Urothelium cell line (cell line): ENCODE results near the gene S100Z.
"Not testable (repeated sequence)": the region's sequence is repeated elsewhere in the genome, so short reads cannot be mapped to it uniquely, and the experiment has no call there.

Experiments used
- DNase-seq: peaks from one replicate; pipeline ENCODE4 v3.0.0; 2011; ENCODE audit warnings: low spot score, mixed read lengths
- FAIRE-seq: peaks from 2 replicates; lab custom pipeline; 2011; peaks lifted over from hg19 to GRCh38; lab: Jason Lieb, UNC

The S100Z gene

DNA sequence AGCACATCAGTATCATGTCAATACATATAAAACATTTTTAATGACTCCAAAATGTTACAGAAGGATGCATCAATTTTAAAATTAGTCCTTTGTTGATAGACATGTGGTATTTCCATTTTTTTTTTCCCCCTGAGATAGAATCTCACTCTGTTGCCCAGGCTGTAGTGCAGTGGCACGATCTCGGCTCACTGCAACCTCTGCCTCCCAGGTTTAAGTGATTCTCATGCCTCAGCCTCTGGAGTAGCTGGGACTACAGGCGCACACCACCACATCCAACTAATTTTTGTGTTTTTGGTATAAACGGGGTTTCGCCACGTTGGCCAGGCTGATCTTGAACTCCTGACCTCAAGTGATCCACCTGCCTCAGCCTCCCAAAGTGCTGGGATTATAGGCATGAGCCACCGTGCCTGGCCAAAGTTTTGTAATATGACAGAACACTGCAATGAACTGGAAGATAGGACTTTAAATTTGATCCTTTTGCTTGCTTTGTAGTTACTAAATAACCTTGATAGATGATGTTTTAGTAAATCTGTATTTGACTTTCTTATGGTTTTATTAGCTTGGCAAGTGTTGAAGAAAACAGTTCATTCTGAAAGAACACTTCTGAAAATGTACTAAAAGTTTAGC lies 27.6 kb upstream of the S100Z start:
- DNase-seq, FAIRE-seq: not testable (repeated sequence)

DNA sequence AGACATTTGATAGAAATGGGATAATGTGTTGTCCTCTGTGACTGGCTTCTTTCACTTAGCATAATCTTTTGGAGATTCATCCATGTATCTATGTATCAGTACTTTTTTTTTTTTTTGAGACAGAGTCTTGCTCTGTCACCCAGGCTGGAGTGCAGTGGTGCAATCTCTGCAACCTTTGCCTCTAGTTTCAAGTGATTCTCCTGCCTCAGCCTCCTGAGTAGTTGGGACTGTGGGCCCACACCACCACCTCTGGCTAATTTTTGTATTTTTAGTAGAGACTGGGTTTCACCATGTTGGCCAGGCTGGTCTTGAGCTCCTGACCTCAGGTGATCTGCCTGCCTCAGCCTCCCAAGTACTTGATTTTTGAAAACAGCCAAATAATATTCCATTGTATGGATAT lies 23.4 kb upstream of the S100Z start:
- FAIRE-seq, DNase-seq: not testable (repeated sequence)

DNA sequence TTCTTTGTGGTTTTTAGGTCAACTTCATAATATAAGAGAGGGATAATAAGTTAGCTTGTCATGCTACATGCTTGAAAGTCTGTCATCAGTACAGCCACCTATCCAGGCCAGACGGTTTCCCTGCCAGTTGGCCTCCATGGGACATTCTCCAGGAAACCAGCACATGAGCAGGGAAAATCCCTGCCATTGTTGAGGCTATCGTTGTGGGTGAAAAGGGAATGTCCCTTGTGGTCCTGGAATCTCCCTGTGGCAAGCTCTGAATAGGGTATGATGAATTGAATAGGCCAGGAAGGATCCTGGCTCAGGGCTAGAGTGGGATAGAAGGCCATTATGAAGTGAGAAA lies 18.7 kb upstream of the S100Z start:
- FAIRE-seq (no peak), DNase-seq (peak; percentile 43)

DNA sequence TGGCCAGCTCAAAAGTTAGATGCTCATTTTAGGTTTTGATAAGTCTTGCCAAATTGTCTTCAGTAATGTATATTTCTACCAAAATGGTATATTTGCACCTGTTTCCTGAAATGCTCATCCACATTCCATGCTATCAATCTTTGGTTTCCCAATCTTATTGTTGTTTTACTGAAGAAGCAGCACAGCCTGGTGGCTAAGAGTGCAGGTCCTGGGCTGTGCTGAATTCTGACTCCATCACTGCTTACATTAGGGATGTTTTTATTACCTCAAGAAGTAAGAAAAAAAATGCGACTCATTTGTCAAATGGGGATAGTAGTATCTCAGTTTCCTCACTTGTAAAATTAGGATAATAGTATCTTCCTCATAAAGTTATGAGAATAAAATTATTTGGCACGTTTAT lies 13.6 kb upstream of the S100Z start:
- FAIRE-seq, result no peak
- DNase-seq, result no peak

DNA sequence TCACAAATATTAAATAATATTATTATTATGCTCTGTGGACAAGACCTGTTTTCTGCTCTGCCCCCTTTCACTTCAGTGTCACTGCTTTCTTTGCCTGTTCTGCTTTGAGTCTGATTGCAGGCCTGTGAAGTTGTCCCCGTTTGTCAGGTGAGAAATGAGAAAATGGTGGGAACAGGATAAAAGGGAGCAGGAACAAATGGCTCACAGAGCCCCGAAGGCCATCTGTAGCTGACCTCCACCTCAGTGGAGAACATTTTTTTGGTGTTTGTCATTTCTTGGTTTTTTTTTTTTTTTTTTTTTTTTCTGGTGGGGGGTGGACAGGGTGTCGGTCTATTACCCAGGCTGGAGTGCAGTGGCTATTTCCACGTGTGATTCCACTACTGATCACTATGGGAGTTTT lies 13.2 kb upstream of the S100Z start:
- FAIRE-seq, result no peak
- no peak for DNase-seq

DNA sequence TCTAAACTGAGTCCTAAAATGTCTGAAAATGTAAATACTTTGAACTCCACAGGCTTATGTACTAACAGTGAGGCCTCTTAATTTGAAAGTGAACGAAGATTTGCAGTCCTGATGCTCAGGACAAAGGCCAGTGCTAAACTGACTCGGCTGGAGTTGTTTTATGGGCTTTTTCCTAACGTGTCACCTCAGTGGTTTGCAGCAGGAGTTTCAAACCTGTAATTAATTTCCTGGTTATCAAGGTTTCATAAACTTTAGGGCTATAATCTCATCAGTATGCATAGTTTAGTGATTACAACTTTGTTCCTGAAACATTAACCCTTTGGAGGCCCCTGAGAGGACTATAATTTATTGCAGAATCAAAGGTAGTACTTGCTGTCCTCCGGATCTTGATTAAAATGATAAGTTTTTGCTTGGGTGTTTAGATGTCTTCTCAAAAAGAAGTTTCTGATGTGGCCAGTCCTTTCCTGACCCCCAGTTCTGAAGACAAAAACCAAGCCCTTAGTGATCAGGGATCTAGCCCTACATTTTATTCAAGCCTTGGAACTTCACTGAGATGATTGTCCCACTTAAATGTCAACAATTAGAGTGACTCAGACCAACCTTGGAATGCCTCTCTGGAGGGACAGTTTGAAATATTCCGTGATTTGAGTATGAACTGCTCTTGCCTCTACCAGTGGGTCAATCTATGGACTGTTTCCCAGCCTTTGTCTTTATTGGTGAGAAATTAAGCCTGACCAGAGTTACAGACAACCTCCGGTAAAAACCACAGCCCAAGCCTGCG lies 11.1 kb upstream of the S100Z start:
- peak; percentile 36 for DNase-seq
- FAIRE-seq, result no peak

DNA sequence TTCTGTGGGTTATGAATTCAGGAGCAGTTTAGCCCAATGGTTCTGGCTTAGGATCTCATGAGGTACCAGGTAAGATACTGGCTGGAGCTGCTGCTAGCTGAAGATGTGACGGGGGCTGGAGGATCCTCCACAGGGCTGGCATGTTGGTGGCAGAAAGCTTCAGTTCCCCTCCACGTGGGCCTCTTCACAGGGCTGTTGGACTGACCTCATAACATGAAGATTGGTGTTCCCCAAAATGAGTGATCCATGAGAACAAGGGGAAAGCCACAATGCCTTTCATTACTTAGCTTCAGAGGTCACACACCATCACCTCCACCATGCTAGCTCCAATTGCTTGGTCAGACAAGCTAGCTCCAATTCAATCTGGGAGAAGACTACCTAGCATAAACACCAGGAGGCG lies 8.5 kb upstream of the S100Z start:
- FAIRE-seq (no peak), DNase-seq (no peak)

DNA sequence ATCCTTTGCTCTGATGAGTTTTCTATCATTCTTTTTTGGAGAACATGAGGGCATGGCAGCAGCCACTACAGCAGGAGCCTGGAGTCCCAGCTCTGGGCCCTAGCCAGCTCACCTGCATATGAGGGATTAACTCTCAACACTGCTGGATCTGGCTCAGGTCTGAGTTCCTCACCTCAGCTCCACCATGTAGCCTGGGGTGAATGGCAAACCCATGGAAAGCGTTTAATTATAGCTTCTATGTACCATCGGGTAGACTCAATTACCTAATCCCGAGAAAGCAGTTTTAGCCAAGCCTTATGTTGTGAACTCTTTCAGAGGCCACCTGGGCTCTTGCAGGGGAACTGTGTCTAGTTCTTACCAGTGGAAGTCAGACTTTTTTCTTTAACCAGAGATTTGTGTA lies 3.9 kb upstream of the S100Z start:
- DNase-seq (no peak), FAIRE-seq (no peak)

DNA sequence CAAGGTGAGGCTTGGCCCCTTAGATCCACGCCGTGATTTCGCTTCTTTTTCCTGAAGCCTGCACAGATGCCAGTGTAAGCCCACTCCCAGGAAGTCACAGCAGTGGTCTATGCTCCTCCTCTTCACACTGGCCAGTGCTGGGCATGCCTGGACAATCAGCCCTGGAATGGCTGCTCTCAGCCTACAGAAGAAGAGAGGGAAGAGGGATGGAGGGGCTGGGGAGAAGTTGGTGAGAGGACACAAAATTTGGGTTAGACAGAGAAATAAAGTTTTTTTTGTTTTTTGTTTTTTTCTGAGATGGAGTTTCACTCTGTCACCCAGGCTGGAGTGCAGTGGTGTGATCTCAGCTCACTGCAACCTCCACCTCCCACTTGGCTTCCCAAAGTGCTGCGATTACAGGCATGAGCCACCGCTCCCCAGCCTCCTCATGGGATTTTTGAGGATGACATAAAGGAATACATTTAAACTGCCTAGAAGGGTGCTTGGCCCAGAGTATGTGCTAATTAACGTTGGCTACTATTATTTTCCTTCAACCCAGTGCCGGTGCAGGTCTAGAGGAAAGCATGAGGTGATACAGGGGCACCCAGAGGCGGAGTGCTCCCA lies 830 bp downstream of the S100Z start:
- FAIRE-seq (no peak), DNase-seq (no peak)

DNA sequence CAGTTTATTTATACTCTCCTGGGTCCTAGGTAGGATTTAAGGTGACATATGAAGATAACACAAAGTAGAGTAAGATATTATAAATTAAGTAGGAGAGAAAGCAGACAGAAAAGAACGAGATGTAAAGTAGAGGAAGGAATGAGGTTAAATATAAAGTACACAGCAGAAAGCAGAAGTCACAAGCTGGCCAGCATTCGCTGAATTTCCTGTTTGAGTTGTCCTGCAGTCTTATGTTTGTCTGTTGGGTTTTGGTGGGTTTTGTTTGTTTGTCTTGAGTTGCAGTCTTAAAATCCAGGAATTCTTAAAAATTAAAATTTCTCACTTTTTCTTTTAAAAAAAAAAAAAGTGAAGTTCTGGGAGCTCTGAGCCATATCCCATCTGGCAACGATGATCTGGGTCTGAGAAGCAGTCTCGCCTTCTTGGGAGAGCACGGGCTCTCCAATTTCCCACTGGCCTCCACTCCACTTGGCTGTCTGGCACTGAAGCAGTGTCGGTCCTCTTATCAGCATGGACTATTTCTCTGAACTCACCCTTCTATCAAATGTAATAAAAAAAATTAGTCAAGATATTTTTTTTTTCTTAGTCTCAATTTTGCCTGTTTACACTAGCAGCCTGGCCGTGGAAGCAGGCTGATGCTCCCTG lies 2.0 kb downstream of the S100Z start:
- no peak for FAIRE-seq
- no peak for DNase-seq

DNA sequence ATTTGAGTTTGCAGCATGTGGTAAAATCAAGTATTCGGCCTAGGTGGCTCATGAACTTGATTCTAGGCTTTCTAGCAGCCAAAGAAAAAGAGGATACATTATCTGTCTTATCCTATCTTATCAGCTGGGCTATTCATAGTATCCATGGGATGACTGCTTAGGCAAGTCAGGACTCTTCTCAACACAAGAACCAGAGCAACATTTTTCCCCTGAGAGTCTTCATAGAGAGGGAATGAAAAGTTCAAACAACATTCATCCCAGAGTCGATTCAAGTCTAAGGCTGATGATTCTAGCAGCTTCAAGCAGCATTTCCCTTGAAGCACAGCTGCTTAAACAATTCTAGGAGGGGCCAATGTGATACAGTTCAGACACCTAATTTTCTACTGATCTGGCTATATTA lies 3.0 kb downstream of the S100Z start:
- DNase-seq (no peak), FAIRE-seq (no peak)

DNA sequence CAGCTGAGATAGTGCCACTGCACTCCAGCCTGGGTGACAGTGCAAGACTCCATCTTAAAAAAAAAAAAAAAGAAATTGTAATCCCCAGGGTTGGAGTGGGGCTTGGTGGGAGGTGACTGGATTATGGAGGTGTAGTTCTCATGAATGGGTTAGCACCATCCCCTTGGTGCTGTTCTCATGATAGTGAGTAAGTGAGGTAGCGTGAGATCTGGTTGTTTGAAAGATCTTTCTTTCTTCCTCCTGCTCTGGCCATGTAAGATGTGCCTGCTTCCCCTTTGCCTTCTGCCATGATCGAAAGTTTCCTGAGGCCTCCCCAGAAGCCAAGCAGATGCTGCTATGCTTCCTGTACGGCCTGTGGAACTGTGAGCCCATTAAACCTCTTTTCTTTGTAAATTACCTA lies 3.9 kb downstream of the S100Z start:
- FAIRE-seq, DNase-seq: not testable (repeated sequence)

DNA sequence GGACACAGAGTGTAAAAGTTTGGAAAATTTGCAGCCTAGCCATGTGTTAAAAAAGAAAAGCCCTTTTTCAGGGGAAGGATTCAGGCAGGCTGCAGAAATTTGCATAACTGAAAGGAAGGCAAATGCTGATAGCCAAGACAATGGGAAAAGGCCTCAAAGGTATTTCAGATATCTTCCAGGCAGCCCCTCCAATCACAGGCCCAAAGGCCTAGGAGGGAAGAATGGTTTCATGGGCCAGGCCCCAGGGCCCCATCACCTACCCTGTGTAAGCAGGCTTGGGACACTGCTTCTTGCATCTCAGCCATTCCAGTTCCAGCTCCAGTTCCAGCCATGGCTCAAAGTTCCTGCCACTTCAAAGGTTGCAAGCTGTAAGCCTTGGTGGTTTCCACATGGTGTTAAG lies 4.8 kb downstream of the S100Z start:
- FAIRE-seq, result no peak
- no peak for DNase-seq

DNA sequence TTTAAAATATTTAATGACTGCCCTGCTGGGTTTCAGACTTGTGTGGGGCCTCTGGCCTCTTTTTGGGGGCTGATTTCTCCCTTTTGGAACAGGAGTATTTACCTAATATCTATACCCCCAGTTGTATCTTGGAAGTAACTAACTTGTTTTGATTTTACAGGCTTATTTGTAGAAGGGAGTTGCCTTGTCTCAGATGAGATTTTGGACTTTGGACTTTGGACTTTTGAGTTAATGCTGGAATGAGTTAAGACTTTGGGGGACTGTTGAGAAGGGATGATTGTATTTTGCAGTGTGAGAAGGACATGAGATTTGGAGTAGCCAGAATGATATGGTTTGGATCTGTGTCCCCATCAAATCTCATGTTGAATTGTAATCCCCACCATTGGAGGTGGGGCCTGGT lies 5.7 kb downstream of the S100Z start:
- not testable (repeated sequence) for DNase-seq, FAIRE-seq

DNA sequence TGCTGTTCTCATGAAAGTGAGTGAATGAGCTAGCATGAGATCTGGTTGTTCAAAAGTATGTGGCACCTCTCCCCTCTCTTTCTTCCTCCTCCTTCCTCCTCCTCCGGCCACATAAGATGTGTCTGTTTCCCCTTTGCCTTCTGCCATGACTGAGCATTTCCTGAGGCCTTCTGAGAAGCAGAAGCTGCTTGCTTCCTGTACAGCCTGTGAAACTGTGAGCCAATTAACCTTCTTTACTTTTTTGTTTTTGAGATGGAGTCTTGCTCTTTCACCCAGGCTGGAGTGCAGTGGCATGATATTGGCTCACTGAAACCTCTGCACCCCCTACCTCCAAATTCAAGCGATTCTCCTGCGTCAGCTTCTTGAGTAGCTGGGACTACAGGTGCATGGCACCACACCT lies 6.1 kb downstream of the S100Z start:
- no peak for FAIRE-seq

DNA sequence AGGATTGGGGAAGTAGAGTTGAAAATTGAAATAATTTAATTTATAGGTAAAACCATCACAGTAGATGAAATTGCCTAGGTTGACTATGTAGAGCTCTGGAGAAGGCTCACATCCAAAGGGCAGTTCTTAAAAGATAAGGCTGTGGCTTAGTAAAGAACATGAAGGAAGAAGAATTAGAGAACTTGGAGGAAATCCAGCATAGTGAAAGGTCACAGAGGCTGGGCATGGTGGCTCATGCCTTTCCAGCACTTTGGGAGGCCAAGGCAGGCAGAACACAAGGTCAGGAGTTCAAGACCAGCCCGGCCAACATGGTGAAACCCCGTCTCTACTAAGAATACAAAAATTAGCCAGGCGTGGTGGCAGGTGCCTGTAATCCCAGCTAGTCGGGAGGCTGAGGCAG lies 7.0 kb downstream of the S100Z start:
- not testable (repeated sequence) for DNase-seq, FAIRE-seq

More for the DNA sequence above, 6.1 kb downstream of the S100Z start:
- no peak for DNase-seq

DNA sequence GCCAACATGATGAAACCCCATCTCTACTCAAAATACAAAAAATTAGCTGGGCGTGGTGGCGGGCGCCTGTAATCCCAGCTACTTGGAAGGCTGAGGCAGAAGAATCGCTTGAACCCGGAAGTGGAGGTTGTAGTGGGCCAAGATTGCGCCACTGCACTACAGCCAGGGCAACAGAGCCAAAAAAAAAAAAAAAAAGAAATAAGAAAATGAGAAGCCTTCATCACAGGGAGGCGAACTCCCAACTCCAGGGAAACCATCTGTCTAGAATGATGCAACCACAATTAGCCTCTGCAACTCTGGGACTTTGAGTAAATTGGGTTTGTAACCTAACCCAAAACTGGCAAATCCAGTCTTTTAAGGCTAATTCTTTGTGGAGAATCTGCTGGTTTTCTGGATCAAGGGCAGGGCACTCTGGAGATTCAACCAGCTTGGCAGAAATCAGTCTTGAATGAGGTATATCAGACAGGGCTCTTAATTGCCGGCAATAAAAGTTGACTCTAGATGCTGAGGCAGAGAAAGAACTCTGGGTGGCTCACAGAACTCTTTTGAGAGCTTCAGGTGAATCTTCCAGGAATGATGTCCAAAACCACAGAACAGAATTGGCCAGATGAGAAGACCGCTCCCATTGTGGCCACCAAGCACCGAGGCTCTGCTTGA lies 9.9 kb downstream of the S100Z start:
- no peak for FAIRE-seq
- DNase-seq, result no peak

DNA sequence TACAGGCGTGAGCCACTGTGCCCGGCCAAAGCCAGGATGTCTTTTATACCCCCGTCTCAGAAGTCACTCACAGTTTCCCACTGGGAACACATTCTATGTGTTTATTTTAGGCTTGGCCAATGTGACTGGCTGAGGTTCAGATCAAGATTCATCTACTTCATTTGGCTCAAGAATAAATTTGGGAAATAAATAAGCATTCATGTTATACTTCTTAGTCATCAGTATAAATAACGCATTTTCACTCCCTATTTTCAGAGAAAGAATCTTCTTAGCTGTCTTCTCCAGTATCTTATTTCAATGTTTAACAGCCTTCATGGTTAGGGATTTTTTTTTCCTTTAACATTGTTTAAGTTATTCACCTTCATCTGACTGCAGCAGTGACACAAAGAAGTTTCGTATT lies 11.8 kb downstream of the S100Z start:
- DNase-seq, result no peak
- FAIRE-seq, result no peak

DNA sequence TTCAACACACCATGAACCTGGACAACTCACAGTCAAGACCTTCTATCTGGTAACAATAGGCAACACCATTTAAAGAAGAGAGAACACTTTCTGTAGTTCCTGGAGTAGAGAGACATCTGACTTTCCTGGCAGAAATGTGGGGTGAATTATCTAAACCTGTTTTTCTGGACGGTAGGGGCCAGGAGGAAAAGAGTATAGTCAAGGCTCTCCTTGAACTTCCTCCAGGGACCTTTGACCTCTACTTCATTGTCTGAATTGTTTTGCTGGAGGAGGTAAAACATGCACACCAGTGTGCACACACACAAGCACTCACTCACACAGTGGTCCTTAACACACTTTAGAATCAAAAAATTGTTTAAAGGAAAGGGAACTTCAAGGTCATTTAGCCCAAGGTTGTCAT lies 13.2 kb downstream of the S100Z start:
- no peak for FAIRE-seq

DNA sequence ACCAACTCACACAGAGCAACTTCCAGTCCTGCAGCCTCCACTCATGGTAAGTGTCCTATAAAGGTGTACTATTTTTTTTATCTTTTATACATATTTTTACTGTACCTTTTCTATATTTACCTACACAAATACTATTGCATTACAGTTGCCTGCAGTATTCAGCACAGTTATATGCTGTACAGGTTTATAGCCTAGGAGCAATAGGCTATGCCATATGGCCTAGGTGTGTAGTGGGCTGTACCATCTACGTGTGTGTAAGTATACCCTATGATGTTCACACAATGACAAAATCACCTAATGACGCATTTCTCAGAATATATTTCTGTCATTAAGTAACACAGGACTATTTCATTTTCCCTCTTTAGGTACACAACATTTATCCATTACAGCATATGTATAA lies 16.7 kb downstream of the S100Z start:
- DNase-seq (no peak), FAIRE-seq (no peak)

More for the DNA sequence above, 13.2 kb downstream of the S100Z start:
- DNase-seq, result no peak

DNA sequence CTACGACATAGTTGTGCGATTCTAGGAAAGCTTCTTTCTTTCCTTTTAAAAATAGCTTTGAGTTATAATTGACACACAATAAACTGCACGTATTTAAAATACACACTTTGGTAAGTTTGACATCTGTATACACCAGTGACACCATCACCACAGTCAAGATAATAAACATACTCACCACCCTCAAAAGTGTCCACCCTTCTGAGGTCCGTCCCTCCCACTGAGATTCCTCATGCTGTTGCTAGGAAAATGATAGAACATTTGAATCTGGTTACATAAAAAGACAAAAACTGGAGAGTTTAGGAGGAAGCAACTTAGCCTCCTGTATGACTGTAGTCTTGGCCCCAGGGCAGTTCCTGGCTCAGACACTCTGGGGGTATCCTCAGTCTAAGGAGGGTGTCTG lies 17.2 kb downstream of the S100Z start:
- FAIRE-seq, result no peak
- no peak for DNase-seq
